CD8-positive, alpha-beta memory T cell (primary cell): ENCODE data around the gene ARHGAP26. TPM values are rescaled to one million over a fixed set of nuclear protein-coding genes. Genes with fewer than 3 reads are reported as not detected.

ENCODE experiments used
- CTCF ChIA-PET: fragments of 350-600 bp; sonication (Branson Sonifier 250); formaldehyde crosslinking; loops from one replicate; lab custom pipeline; 2021; ENCODE audit warnings: antibody characterized with exemption; lab: Charles Lee
- POLR2A ChIA-PET: fragments of 350-600 bp; sonication (Branson Sonifier 250); formaldehyde crosslinking; loops from one replicate; lab custom pipeline; 2021; ENCODE audit warnings: antibody characterized with exemption; lab: Charles Lee
- DNase-seq, 5 donors: peaks; one replicate each; pipeline versions ENCODE4 v3.0.0 to v3.0.0-alpha.2; 2020 to 2022; ENCODE audit warnings: mixed read lengths in 1 of 5
- H3K27ac ChIP-seq: one replicate; pipeline ENCODE4 v1.7.0; 2013; ENCODE audit warnings: low read depth, mild to moderate bottlenecking, low read length, moderate library complexity
- H3K27me3 ChIP-seq: 2 replicates; pipeline ENCODE4 v1.7.0; 2013; ENCODE audit warnings: low read length, mild to moderate bottlenecking; ENCODE audit not compliant: insufficient read depth, poor library complexity, severe bottlenecking
- H3K36me3 ChIP-seq: 2 replicates; pipeline ENCODE4 v1.7.0; 2013; ENCODE audit warnings: mild to moderate bottlenecking, low read length, moderate library complexity; ENCODE audit not compliant: insufficient read depth
- H3K4me1 ChIP-seq: 2 replicates; pipeline ENCODE4 v1.7.0; 2013; ENCODE audit warnings: mild to moderate bottlenecking, low read length, moderate library complexity; ENCODE audit not compliant: insufficient read depth
- H3K4me3 ChIP-seq: 2 replicates; pipeline ENCODE4 v1.7.0; 2013; ENCODE audit warnings: mild to moderate bottlenecking, low read length
- H3K9me3 ChIP-seq: 2 replicates; pipeline ENCODE4 v1.7.0; 2013; ENCODE audit warnings: mild to moderate bottlenecking, low read length
- H3K27ac Mint-ChIP-seq, 8 donors: one replicate each; pipeline ENCODE4 v1.8.0; 2020 to 2021; ENCODE audit warnings: mixed read lengths in 8 of 8, mild to moderate bottlenecking in 6 of 8, inconsistent platforms in 3 of 8, moderate library complexity in 3 of 8
- H3K27me3 Mint-ChIP-seq, 2 donors: one replicate each; pipeline ENCODE4 v1.8.0; 2020 to 2021; ENCODE audit warnings: mixed read lengths in 2 of 2, mild to moderate bottlenecking in 1 of 2, moderate library complexity in 1 of 2
- H3K36me3 Mint-ChIP-seq, 3 donors: one replicate each; pipeline ENCODE4 v1.8.0; 2020 to 2021; ENCODE audit warnings: mixed read lengths in 3 of 3, inconsistent platforms in 1 of 3, mild to moderate bottlenecking in 1 of 3
- H3K4me1 Mint-ChIP-seq, 3 donors: one replicate each; pipeline ENCODE4 v1.8.0; 2020 to 2021; ENCODE audit warnings: mixed read lengths in 3 of 3, inconsistent platforms in 1 of 3, mild to moderate bottlenecking in 1 of 3
- H3K4me3 Mint-ChIP-seq, 7 donors: one replicate each; pipeline ENCODE4 v1.8.0; 2020 to 2021; ENCODE audit warnings: mixed read lengths in 7 of 7, mild to moderate bottlenecking in 6 of 7, moderate library complexity in 4 of 7, inconsistent platforms in 2 of 7
- H3K9me3 Mint-ChIP-seq, 5 donors: one replicate each; pipeline ENCODE4 v1.8.0; 2020 to 2022; ENCODE audit warnings: mixed read lengths in 5 of 5, mild to moderate bottlenecking in 3 of 5, moderate library complexity in 2 of 5, inconsistent platforms in 1 of 5
- polyA plus RNA-seq: library from polyadenylated mRNA; unstranded; fragments of 300-500 nt; fragmentation: Illumina TruSeq; gene quantifications from one replicate; pipeline ENCODE4 v1.2.3, GENCODE V29; 2021
- total RNA-seq, 2 experiments: library from RNA; stranded (reverse); gene quantifications; one replicate each; pipeline ENCODE4 v1.2.3, GENCODE V29; 2021

ARHGAP26 gene
- total and polyA plus RNA-seq, 3 experiments from 2014 or later = 16.7 to 37.1 (median 19.7) TPM

DNA sequence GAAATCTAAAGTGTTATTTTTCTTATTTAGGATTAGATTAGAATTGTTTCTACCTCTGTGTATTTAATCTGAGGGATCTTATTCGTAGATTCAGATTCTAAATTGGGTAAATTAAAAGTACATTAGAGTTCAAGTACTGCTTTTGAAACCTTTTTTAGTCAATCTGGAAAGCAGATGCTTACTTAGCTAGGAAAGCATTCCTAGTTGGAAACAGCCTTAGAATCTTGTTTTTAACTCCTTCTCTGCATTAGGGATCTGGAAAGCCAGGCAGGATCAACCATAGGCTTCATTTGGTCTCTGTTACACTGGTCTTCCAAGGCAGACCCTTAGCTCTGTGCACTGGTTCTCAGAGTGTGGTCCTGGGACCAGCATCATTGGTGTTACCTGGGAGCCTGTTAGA lies 385.9 kb downstream of the ARHGAP26 start:
- ChIA-PET POLR2A (no interaction called here), CTCF (no interaction called here)
- H3K27me3 ChIP-seq = no peaks in the 10 kb centered on the region
- no peaks in the 10 kb centered on the region for H3K4me1 ChIP-seq
- peak overlapping the region in 1 of 8 donors; percentile 23 for H3K27ac Mint-ChIP-seq
- no peak overlapping the region for H3K4me3 ChIP-seq
- H3K27me3 Mint-ChIP-seq = no peaks in the 10 kb centered on the region
- H3K4me1 Mint-ChIP-seq = peaks cover 2 to 4% (median 2%) of the 10 kb centered on the region in 3 donors
- peaks cover 10 to 40% (median 20%) of the 10 kb centered on the region in 3 donors for H3K36me3 Mint-ChIP-seq
- H3K9me3 ChIP-seq = no peaks in the 10 kb centered on the region
- no peaks in the 10 kb centered on the region for H3K36me3 ChIP-seq
- no peak overlapping the region for H3K27ac ChIP-seq
- no peaks in the 10 kb centered on the region for H3K9me3 Mint-ChIP-seq
- no peak for DNase-seq
- H3K4me3 Mint-ChIP-seq = no peak overlapping the region

DNA sequence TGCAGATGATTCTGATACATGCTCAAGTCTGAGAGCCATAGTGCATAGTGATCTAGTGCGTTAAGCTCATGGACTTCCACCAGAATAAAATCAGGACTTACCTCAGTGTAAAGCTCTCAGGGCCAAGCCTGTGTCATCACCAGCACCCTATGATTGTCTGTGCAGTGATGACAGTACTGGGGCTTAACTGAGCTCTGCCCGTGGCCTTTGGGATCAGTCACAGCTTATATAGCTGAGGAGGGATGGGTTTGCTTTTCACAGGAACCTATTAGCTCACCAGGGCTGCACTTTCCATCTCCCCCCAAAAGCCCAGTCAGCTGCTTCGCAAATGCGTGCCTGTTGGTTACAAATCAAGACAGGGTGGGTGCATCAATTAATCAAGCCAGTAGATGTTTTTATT lies 386.4 kb downstream of the ARHGAP26 start:
- Mint-ChIP-seq H3K36me3 (peaks cover 8 to 37% (median 20%) of the 10 kb centered on the region in 3 donors), H3K9me3 (no peaks in the 10 kb centered on the region), H3K27ac (no peak overlapping the region), H3K4me3 (no peak overlapping the region), H3K27me3 (no peaks in the 10 kb centered on the region), H3K4me1 (peaks cover 2 to 9% (median 2%) of the 10 kb centered on the region in 3 donors)
- Histone ChIP-seq H3K27ac (no peak overlapping the region), H3K4me3 (no peak overlapping the region), H3K4me1 (no peaks in the 10 kb centered on the region), H3K36me3 (no peaks in the 10 kb centered on the region), H3K27me3 (no peaks in the 10 kb centered on the region), H3K9me3 (no peaks in the 10 kb centered on the region)
- ChIA-PET POLR2A (no interaction called here), CTCF (no interaction called here)
- DNase-seq = no peak

DNA sequence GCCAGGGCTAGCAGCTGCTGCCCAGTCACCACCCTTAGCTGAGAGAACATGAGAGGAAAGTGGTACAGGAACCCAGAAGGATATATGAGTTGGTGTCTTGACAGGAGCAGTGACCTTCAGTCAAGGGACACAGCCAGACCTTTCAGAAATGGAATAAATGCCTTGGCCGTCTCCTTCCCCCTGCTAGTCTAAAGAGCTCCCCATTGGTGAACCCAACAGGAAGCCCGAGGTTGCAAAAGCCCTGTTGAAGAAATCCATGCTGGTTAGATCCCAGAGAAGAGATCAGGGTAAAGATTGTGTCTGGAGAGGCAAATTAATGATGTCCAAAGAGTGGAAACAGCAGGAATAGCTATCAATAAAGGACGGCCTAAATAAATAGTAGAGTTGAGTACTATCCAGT lies 388.9 kb downstream of the ARHGAP26 start:
- H3K4me1 Mint-ChIP-seq = peaks cover 2 to 6% (median 4%) of the 10 kb centered on the region in 3 donors
- H3K36me3 Mint-ChIP-seq = peaks cover 15 to 32% (median 21%) of the 10 kb centered on the region in 3 donors
- Histone ChIP-seq H3K4me1 (no peaks in the 10 kb centered on the region), H3K36me3 (no peaks in the 10 kb centered on the region), H3K27ac (no peak overlapping the region), H3K27me3 (no peaks in the 10 kb centered on the region), H3K4me3 (no peak overlapping the region), H3K9me3 (no peaks in the 10 kb centered on the region)
- H3K9me3 Mint-ChIP-seq = no peaks in the 10 kb centered on the region
- H3K27ac Mint-ChIP-seq = peak overlapping the region in 2 of 8 donors; percentile 27 to 52
- ChIA-PET POLR2A (no interaction called here), CTCF (interaction anchor here (1.1 kb wide), 1 partner anchor 12 kb away, joined by 3 read pairs; no protein-coding TSS in a partner anchor)
- peaks cover 0 to 2% of the 10 kb centered on the region in 2 donors for H3K27me3 Mint-ChIP-seq
- DNase-seq = no peak
- no peak overlapping the region for H3K4me3 Mint-ChIP-seq

GRCh38 chr5:143161885-143162540 lies 391.8 kb downstream of the ARHGAP26 start:
- no peak overlapping the region for H3K4me3 Mint-ChIP-seq
- no peaks in the 10 kb centered on the region for H3K4me1 ChIP-seq
- peaks cover 2 to 6% (median 2%) of the 10 kb centered on the region in 3 donors for H3K4me1 Mint-ChIP-seq
- DNase-seq = no peak
- peak overlapping the region in 2 of 8 donors; percentile 5 to 19 for H3K27ac Mint-ChIP-seq
- no peaks in the 10 kb centered on the region for H3K36me3 ChIP-seq
- H3K27me3 ChIP-seq = no peaks in the 10 kb centered on the region
- POLR2A ChIA-PET = no interaction called here
- CTCF ChIA-PET = no interaction called here
- H3K27me3 Mint-ChIP-seq = peaks cover 0 to 2% of the 10 kb centered on the region in 2 donors
- no peak overlapping the region for H3K4me3 ChIP-seq
- H3K9me3 ChIP-seq = no peaks in the 10 kb centered on the region
- peaks cover 14 to 38% (median 18%) of the 10 kb centered on the region in 3 donors for H3K36me3 Mint-ChIP-seq
- no peaks in the 10 kb centered on the region for H3K9me3 Mint-ChIP-seq
- H3K27ac ChIP-seq = no peak overlapping the region

DNA sequence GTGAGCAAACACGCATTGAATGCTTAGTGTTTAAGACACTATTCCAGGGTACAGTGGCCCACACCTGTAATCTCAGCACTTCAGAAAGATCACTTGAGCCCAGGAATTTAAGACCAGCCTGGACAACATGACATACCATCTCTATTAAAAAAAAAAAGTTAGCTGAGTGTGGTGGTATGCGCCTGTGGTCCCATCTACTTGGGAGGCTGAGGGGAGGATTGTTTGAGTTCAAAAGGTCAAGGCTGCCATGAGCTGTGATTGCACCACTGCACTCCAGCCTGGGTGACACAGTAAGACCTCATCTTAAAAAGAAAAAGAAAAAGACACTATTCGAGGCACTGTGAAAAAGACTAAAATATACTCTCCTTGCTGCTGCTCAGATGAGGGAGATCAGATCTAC lies 392.6 kb downstream of the ARHGAP26 start:
- Histone ChIP-seq H3K36me3 (no peaks in the 10 kb centered on the region), H3K27me3 (no peaks in the 10 kb centered on the region), H3K4me3 (no peak overlapping the region), H3K27ac (no peak overlapping the region), H3K4me1 (no peaks in the 10 kb centered on the region), H3K9me3 (no peaks in the 10 kb centered on the region)
- Mint-ChIP-seq H3K27ac (no peak overlapping the region), H3K9me3 (no peaks in the 10 kb centered on the region), H3K27me3 (peaks cover 0 to 2% of the 10 kb centered on the region in 2 donors), H3K36me3 (peaks cover 14 to 37% (median 17%) of the 10 kb centered on the region in 3 donors), H3K4me3 (no peak overlapping the region), H3K4me1 (peaks cover 2 to 6% (median 3%) of the 10 kb centered on the region in 3 donors)
- CTCF ChIA-PET = no interaction called here
- POLR2A ChIA-PET = no interaction called here
- no peak for DNase-seq

- ChIA-PET CTCF (no interaction called here), POLR2A (no interaction called here)
- Mint-ChIP-seq H3K27ac (no peak overlapping the region), H3K27me3 (peaks cover 0 to 2% of the 10 kb centered on the region in 2 donors), H3K4me3 (no peak overlapping the region), H3K9me3 (no peaks in the 10 kb centered on the region), H3K4me1 (peaks cover 0 to 6% (median 4%) of the 10 kb centered on the region in 3 donors), H3K36me3 (peaks cover 9 to 38% (median 16%) of the 10 kb centered on the region in 3 donors)
- Histone ChIP-seq H3K4me1 (no peaks in the 10 kb centered on the region), H3K27me3 (no peaks in the 10 kb centered on the region), H3K36me3 (no peaks in the 10 kb centered on the region), H3K27ac (no peak overlapping the region), H3K9me3 (no peaks in the 10 kb centered on the region), H3K4me3 (no peak overlapping the region)
- DNase-seq = no peak
Measured at GRCh38 chr5:143164557-143164956, 394.4 kb downstream of the ARHGAP26 start.

DNA sequence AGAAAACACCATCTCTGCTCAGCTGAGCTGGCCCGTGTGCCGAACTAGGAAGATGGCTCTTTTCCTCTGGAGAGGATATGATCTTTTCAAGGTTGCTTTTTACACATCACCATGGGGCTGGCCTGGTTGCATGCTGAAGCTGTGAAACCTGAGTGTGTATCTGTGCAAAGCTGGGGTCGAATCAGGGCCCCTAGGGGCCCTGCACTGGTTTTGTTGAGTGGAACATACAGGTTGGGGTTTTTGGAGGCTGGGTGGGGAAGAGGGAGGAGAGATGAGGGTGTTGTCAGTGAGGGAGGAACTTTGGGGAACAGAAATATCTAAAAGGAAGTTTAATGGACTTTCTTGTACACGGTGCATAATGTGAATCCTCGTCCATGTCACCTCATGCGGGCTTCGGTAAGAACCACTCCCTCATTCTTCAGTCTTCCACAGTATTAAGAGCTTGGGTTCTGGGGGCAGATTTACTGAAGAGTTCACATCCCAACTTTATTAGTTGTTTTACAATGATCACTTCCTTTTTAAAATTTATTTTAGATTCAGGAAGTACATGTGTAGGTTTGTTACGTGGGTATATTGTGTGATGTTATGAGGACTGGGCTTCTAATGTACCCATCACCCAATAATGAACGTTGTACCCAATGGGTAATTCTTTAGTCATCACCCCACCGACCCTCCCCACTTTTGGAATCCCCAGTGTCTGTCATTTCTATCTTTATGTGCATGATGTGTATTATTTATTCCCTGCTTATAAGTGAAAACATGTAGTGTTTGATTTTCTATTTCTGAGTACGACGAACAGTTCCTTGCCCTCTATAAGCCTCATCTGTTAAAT lies 395.1 kb downstream of the ARHGAP26 start:
- Histone ChIP-seq H3K27ac (no peak overlapping the region), H3K36me3 (no peaks in the 10 kb centered on the region), H3K4me3 (no peak overlapping the region), H3K4me1 (no peaks in the 10 kb centered on the region), H3K27me3 (no peaks in the 10 kb centered on the region), H3K9me3 (no peaks in the 10 kb centered on the region)
- DNase-seq = no peak
- CTCF ChIA-PET = no interaction called here
- H3K4me1 Mint-ChIP-seq = peaks cover 0 to 6% (median 4%) of the 10 kb centered on the region in 3 donors
- no peaks in the 10 kb centered on the region for H3K9me3 Mint-ChIP-seq
- no peak overlapping the region for H3K27ac Mint-ChIP-seq
- H3K4me3 Mint-ChIP-seq = no peak overlapping the region
- POLR2A ChIA-PET = no interaction called here
- H3K27me3 Mint-ChIP-seq = peaks cover 0 to 2% of the 10 kb centered on the region in 2 donors
- peaks cover 9 to 41% (median 13%) of the 10 kb centered on the region in 3 donors for H3K36me3 Mint-ChIP-seq

- peaks cover 0 to 5% (median 4%) of the 10 kb centered on the region in 3 donors for H3K4me1 Mint-ChIP-seq
- no peaks in the 10 kb centered on the region for H3K9me3 ChIP-seq
- H3K9me3 Mint-ChIP-seq = no peaks in the 10 kb centered on the region
- no peaks in the 10 kb centered on the region for H3K4me1 ChIP-seq
- peaks cover 12 to 46% (median 13%) of the 10 kb centered on the region in 3 donors for H3K36me3 Mint-ChIP-seq
- no peak for DNase-seq
- peaks cover 0 to 2% of the 10 kb centered on the region in 2 donors for H3K27me3 Mint-ChIP-seq
- POLR2A ChIA-PET = no interaction called here
- H3K36me3 ChIP-seq = no peaks in the 10 kb centered on the region
- no peak overlapping the region for H3K4me3 ChIP-seq
- no peak overlapping the region for H3K4me3 Mint-ChIP-seq
- CTCF ChIA-PET = no interaction called here
- no peak overlapping the region for H3K27ac ChIP-seq
- H3K27ac Mint-ChIP-seq = peak overlapping the region in 2 of 8 donors; percentile 8 to 17
- H3K27me3 ChIP-seq = no peaks in the 10 kb centered on the region
Measured at GRCh38 chr5:143166090-143166489, 395.9 kb downstream of the ARHGAP26 start.
